CD14-positive monocyte (primary cell): ENCODE data around the gene MAGEA2B. TPM values are rescaled to one million over a fixed set of nuclear protein-coding genes. Genes with fewer than 3 reads are reported as not detected.
"Not testable (repeated sequence)": the region's sequence is repeated elsewhere in the genome, so short reads cannot be mapped to it uniquely, and the experiment has no call there.

Experiments used
- DNase-seq, 3 donors: peaks; one replicate each; pipeline ENCODE4 v3.0.0-alpha.2; 2011 to 2022
- H2AFZ ChIP-seq: 2 replicates; pipeline ENCODE4 v1.6.0; 2012; ENCODE audit warnings: mild to moderate bottlenecking, low read depth, low read length, inconsistent platforms; ENCODE audit not compliant: insufficient read depth, poor library complexity, severe bottlenecking
- H3K27ac ChIP-seq, 2 donors: 1 replicate in 1 of 2; 2 replicates in 1 of 2; pipeline ENCODE4 v1.5.1; 2012 to 2013; ENCODE audit warnings: low read length in 2 of 2, control low read depth in 1 of 2, inconsistent platforms in 1 of 2, low read depth in 1 of 2, mild to moderate bottlenecking in 1 of 2
- H3K27me3 ChIP-seq, 2 donors: one replicate each; pipeline versions ENCODE4 v1.6.0 to v1.6.1; 2011 to 2013; ENCODE audit warnings: low read length in 2 of 2; ENCODE audit not compliant: control insufficient read depth in 2 of 2, insufficient read depth in 2 of 2
- H3K36me3 ChIP-seq, 2 donors: replicated peaks in 1 of 2; 1 replicate in 1 of 2; 2 replicates in 1 of 2; pipeline versions ENCODE4 v1.5.1 to v1.6.1; 2012 to 2013; ENCODE audit warnings: low read length in 2 of 2, control low read depth in 1 of 2, inconsistent platforms in 1 of 2, mild to moderate bottlenecking in 1 of 2; ENCODE audit not compliant: insufficient read depth in 2 of 2, control insufficient read depth in 1 of 2
- H3K4me1 ChIP-seq, 2 donors: 1 replicate in 1 of 2; 2 replicates in 1 of 2; pipeline versions ENCODE4 v1.5.1 to v1.6.1; 2012 to 2013; ENCODE audit warnings: low read length in 2 of 2, control low read depth in 1 of 2, inconsistent platforms in 1 of 2, mild to moderate bottlenecking in 1 of 2, moderate library complexity in 1 of 2; ENCODE audit not compliant: insufficient read depth in 2 of 2, control insufficient read depth in 1 of 2
- H3K4me2 ChIP-seq: replicated peaks from 2 replicates; pipeline ENCODE3; 2012; ENCODE audit warnings: low read length, moderate library complexity, mild to moderate bottlenecking; ENCODE audit not compliant: poor library complexity, severe bottlenecking; ENCODE audit errors: extremely low read depth
- H3K4me3 ChIP-seq, 3 experiments: fragments of 200-600 bp in 1 of 3; sonication (generic) in 1 of 3; replicated peaks in 1 of 3; 1 replicate in 2 of 3; 2 replicates in 1 of 3; pipeline ENCODE4 v1.5.1; 2011 to 2013; ENCODE audit warnings: low read length in 3 of 3, mild to moderate bottlenecking in 3 of 3, control low read depth in 2 of 3, low read depth in 2 of 3, inconsistent platforms in 1 of 3, moderate library complexity in 1 of 3
- H3K79me2 ChIP-seq: 2 replicates; pipeline ENCODE4 v1.6.0; 2012; ENCODE audit warnings: mild to moderate bottlenecking, control low read depth, inconsistent platforms, low read length, moderate library complexity; ENCODE audit not compliant: insufficient read depth
- H3K9ac ChIP-seq: 2 replicates; pipeline ENCODE4 v1.6.0; 2017; ENCODE audit warnings: low read length, mild to moderate bottlenecking; ENCODE audit not compliant: insufficient read depth, poor library complexity, severe bottlenecking
- H3K9me3 ChIP-seq, 2 donors: replicated peaks in 1 of 2; 1 replicate in 1 of 2; 2 replicates in 1 of 2; pipeline versions ENCODE4 v1.5.1 to v1.6.1; 2012 to 2013; ENCODE audit warnings: low read length in 2 of 2, control low read depth in 1 of 2; ENCODE audit not compliant: control insufficient read depth in 1 of 2, insufficient read depth in 1 of 2
- H4K20me1 ChIP-seq: 2 replicates; pipeline ENCODE4 v1.6.0; 2012; ENCODE audit warnings: mild to moderate bottlenecking, low read length, control low read depth, moderate library complexity; ENCODE audit not compliant: insufficient read depth
- H3K27ac Mint-ChIP-seq, 7 donors: one replicate each; pipeline ENCODE4 v1.8.0; 2020; ENCODE audit warnings: mild to moderate bottlenecking in 7 of 7, mixed read lengths in 7 of 7, moderate library complexity in 6 of 7, inconsistent platforms in 2 of 7
- H3K27me3 Mint-ChIP-seq, 3 donors: one replicate each; pipeline ENCODE4 v1.8.0; 2021 to 2022; ENCODE audit warnings: low read depth in 3 of 3, mild to moderate bottlenecking in 3 of 3, mixed read lengths in 3 of 3, moderate library complexity in 3 of 3, inconsistent platforms in 1 of 3
- H3K36me3 Mint-ChIP-seq, 2 donors: one replicate each; pipeline ENCODE4 v1.8.0; 2020; ENCODE audit warnings: mixed read lengths in 2 of 2, inconsistent platforms in 1 of 2, mild to moderate bottlenecking in 1 of 2
- H3K4me1 Mint-ChIP-seq: one replicate; pipeline ENCODE4 v1.8.0; 2020; ENCODE audit warnings: mild to moderate bottlenecking, mixed read lengths
- H3K4me3 Mint-ChIP-seq, 2 donors: one replicate each; pipeline ENCODE4 v1.8.0; 2020; ENCODE audit warnings: mild to moderate bottlenecking in 2 of 2, mixed read lengths in 2 of 2, moderate library complexity in 1 of 2
- H3K9me3 Mint-ChIP-seq, 7 donors: one replicate each; pipeline ENCODE4 v1.8.0; 2020 to 2022; ENCODE audit warnings: mixed read lengths in 7 of 7, mild to moderate bottlenecking in 6 of 7, moderate library complexity in 6 of 7, inconsistent platforms in 2 of 7
- CTCF ChIP-seq: fragments of 200-600 bp; IDR thresholded peaks from one replicate; pipeline ENCODE4 v1.8.0; 2022; ENCODE audit warnings: antibody characterized with exemption, mild to moderate bottlenecking
- WGBS: methylation state at CpG from one replicate; pipeline ENCODE4 v1.1.5; 2013; ENCODE audit warnings: missing lambda C conversion rate; ENCODE audit not compliant: insufficient coverage; 5-methylcytosine and 5-hydroxymethylcytosine counted together
- intact Hi-C, 2 donors: fragments of 100-400 bp; cut with micrococcal nuclease; formaldehyde crosslinking; loops; one replicate each; pipeline versions ENCODE4 v1.15.0 to v1.15.1; 2023
- polyA minus RNA-seq: library from RNA; depleted of rRNA, polyadenylated mRNA; stranded (reverse); fragments of >200 nt; gene quantifications from 2 replicates; pipeline ENCODE4 v1.2.3, GENCODE V29; 2012
- polyA plus RNA-seq, 3 donors: library from polyadenylated mRNA; depleted of rRNA in 1 of 3; unstranded in 2 of 3; stranded (reverse) in 1 of 3; fragments of 300-500 nt in 2 of 3; fragments of >200 nt in 1 of 3; fragmentation: Illumina TruSeq in 2 of 3; gene quantifications; 1 replicate in 2 of 3; 2 replicates in 1 of 3; pipeline ENCODE4 v1.2.3, GENCODE V29; 2012 to 2021
- total RNA-seq, 12 experiments: library from RNA in 1 of 12; stranded (reverse) in 1 of 12; fragments of 120-200 nt in 1 of 12; gene quantifications; one replicate each; pipeline ENCODE4 v1.2.4 and lab custom pipeline; 2013 to 2026; ENCODE audit warnings: mixed read lengths in 6 of 12, inconsistent platforms in 1 of 12

Gene MAGEA2B
- not detected for total RNA-seq (2013)
- polyA plus RNA-seq = not detected
- not detected in 2 replicates for polyA minus RNA-seq
- total RNA-seq (lab: John Stamatoyannopoulos, UW) = 0 reads per million in 11 experiments

GRCh38 chrX:152713815-152714787 lies at the start of gene MAGEA2B:
MAGEA2B (plus strand) TSS chrX:152714628; CDS start chrX:152717107, 2,479 bp downstream.
- H3K4me2 ChIP-seq, H3K36me3 ChIP-seq, H3K27ac ChIP-seq, H3K4me1 ChIP-seq, H3K4me3 Mint-ChIP-seq, H4K20me1 ChIP-seq, H2AFZ ChIP-seq, H3K4me1 Mint-ChIP-seq, H3K4me3 ChIP-seq, H3K36me3 Mint-ChIP-seq, H3K79me2 ChIP-seq, H3K9me3 ChIP-seq, H3K27me3 ChIP-seq, H3K27me3 Mint-ChIP-seq, intact Hi-C loops, H3K27ac Mint-ChIP-seq, H3K9me3 Mint-ChIP-seq, DNase-seq, H3K9ac ChIP-seq: not testable (repeated sequence)
- WGBS = no CpG with 5 or more reads among the region's 35 CpGs

GRCh38 chrX:152674135-152674534 lies 40.3 kb upstream of the MAGEA2B start:
- Mint-ChIP-seq H3K4me1 (no peaks in the 10 kb centered on the region), H3K4me3 (no peak overlapping the region), H3K27ac (no peak overlapping the region), H3K9me3 (peaks cover 0 to 5% (median 0%) of the 10 kb centered on the region in 7 donors), H3K36me3 (no peaks in the 10 kb centered on the region), H3K27me3 (peaks cover 2 to 4% (median 2%) of the 10 kb centered on the region in 3 donors)
- intact Hi-C loops = no loop called here
- no peak overlapping the region for H2AFZ ChIP-seq
- TF ChIP-seq CTCF = no peak
- H3K27ac ChIP-seq = no peak overlapping the region
- no peaks in the 10 kb centered on the region for H3K36me3 ChIP-seq
- no CpG with 5 or more reads among the region's 2 CpGs for WGBS
- no peaks in the 10 kb centered on the region for H3K9me3 ChIP-seq
- no peaks in the 10 kb centered on the region for H3K27me3 ChIP-seq
- H3K79me2 ChIP-seq = no peaks in the 10 kb centered on the region
- H3K4me2 ChIP-seq = no peak overlapping the region
- H3K4me1 ChIP-seq = no peaks in the 10 kb centered on the region
- no peak overlapping the region for H3K9ac ChIP-seq
- no peak overlapping the region for H3K4me3 ChIP-seq
- H4K20me1 ChIP-seq = no peaks in the 10 kb centered on the region
- no peak for DNase-seq

GRCh38 chrX:152674652-152675051 lies 39.8 kb upstream of the MAGEA2B start:
- H3K4me3 ChIP-seq, H3K9me3 Mint-ChIP-seq, H3K4me1 ChIP-seq, H3K27ac ChIP-seq, H3K27ac Mint-ChIP-seq, H3K79me2 ChIP-seq, H3K27me3 ChIP-seq, H3K4me2 ChIP-seq, H3K9ac ChIP-seq, intact Hi-C loops, H3K36me3 Mint-ChIP-seq, H2AFZ ChIP-seq, H4K20me1 ChIP-seq, H3K27me3 Mint-ChIP-seq, H3K9me3 ChIP-seq, H3K36me3 ChIP-seq, H3K4me1 Mint-ChIP-seq, DNase-seq, H3K4me3 Mint-ChIP-seq: not testable (repeated sequence)
- no CpG with 5 or more reads among the region's 3 CpGs for WGBS

- H3K4me3 Mint-ChIP-seq, H4K20me1 ChIP-seq, H3K27me3 Mint-ChIP-seq, H3K27me3 ChIP-seq, H3K27ac Mint-ChIP-seq, H3K4me1 ChIP-seq, H3K9me3 Mint-ChIP-seq, H3K4me1 Mint-ChIP-seq, H3K4me2 ChIP-seq, H2AFZ ChIP-seq, H3K9ac ChIP-seq, H3K27ac ChIP-seq, intact Hi-C loops, H3K9me3 ChIP-seq, H3K36me3 Mint-ChIP-seq, H3K4me3 ChIP-seq, DNase-seq, H3K36me3 ChIP-seq, H3K79me2 ChIP-seq: not testable (repeated sequence)
- no CpG with 5 or more reads among the region's 3 CpGs for WGBS
Observed at GRCh38 chrX:152681012-152681411, 33.4 kb upstream of the MAGEA2B start.
